Mesenchymal stem cell (in vitro differentiated cells and primary cell): Measurements from ENCODE around the gene SLC16A5.

Experiments used
- DNase-seq: peaks from one replicate; pipeline ENCODE4 v3.0.0-alpha.2; 2013
- H2AFZ ChIP-seq: one replicate; pipeline ENCODE4 v1.6.1; 2013; ENCODE audit warnings: low read depth, mild to moderate bottlenecking, control low read depth, inconsistent platforms, low read length, moderate library complexity
- H2AK5ac ChIP-seq: 2 replicates; pipeline ENCODE4 v1.6.1; 2013; ENCODE audit warnings: low read length, moderate library complexity, mild to moderate bottlenecking, inconsistent platforms; ENCODE audit not compliant: severe bottlenecking
- H2BK120ac ChIP-seq: one replicate; pipeline ENCODE4 v1.6.1; 2013; ENCODE audit warnings: low read depth, mild to moderate bottlenecking, inconsistent platforms, low read length, moderate library complexity
- H2BK12ac ChIP-seq, 2 experiments: one replicate each; pipeline ENCODE4 v1.6.1; 2013; ENCODE audit warnings: inconsistent platforms in 2 of 2, low read length in 2 of 2, mild to moderate bottlenecking in 2 of 2, moderate library complexity in 2 of 2, control low read depth in 1 of 2
- H2BK15ac ChIP-seq: one replicate; pipeline ENCODE4 v1.6.1; 2013; ENCODE audit warnings: mild to moderate bottlenecking, low read depth, inconsistent platforms; ENCODE audit not compliant: poor library complexity, severe bottlenecking
- H2BK5ac ChIP-seq: 2 replicates; pipeline ENCODE4 v1.6.1; 2013; ENCODE audit warnings: low read depth, mild to moderate bottlenecking, low read length, control low read depth, inconsistent platforms; ENCODE audit not compliant: poor library complexity, severe bottlenecking
- H3K14ac ChIP-seq, 2 experiments: one replicate each; pipeline ENCODE4 v1.6.1; 2013; ENCODE audit warnings: inconsistent platforms in 2 of 2, low read length in 2 of 2, control low read depth in 1 of 2, mild to moderate bottlenecking in 1 of 2, moderate library complexity in 1 of 2
- H3K18ac ChIP-seq, 2 experiments: one replicate each; pipeline ENCODE4 v1.6.1; 2013; ENCODE audit warnings: inconsistent platforms in 2 of 2, low read length in 2 of 2, control low read depth in 1 of 2, low read depth in 1 of 2, mild to moderate bottlenecking in 1 of 2
- H3K23ac ChIP-seq, 2 experiments: one replicate each; pipeline ENCODE4 v1.6.1; 2013; ENCODE audit warnings: inconsistent platforms in 2 of 2, low read length in 2 of 2, mild to moderate bottlenecking in 2 of 2, moderate library complexity in 2 of 2, control low read depth in 1 of 2
- H3K27ac ChIP-seq: 2 replicates; pipeline ENCODE4 v1.5.1; 2013; ENCODE audit warnings: mild to moderate bottlenecking, moderate library complexity, low read length, control low read depth, inconsistent platforms; ENCODE audit not compliant: poor library complexity, severe bottlenecking
- H3K27me3 ChIP-seq, 2 experiments: 2 replicates each; pipeline versions ENCODE4 v1.6.1 to v1.7.0; 2013; ENCODE audit warnings: low read length in 2 of 2, mild to moderate bottlenecking in 2 of 2, moderate library complexity in 2 of 2, control low read depth in 1 of 2, inconsistent platforms in 1 of 2; ENCODE audit not compliant: control insufficient read depth in 1 of 2, insufficient read depth in 1 of 2
- H3K36me3 ChIP-seq, 2 experiments: 2 replicates each; pipeline versions ENCODE4 v1.6.1 to v1.7.0; 2013; ENCODE audit warnings: low read length in 2 of 2, control low read depth in 1 of 2, inconsistent platforms in 1 of 2, low read depth in 1 of 2, mild to moderate bottlenecking in 1 of 2; ENCODE audit not compliant: insufficient read depth in 2 of 2, control insufficient read depth in 1 of 2
- H3K4ac ChIP-seq, 2 experiments: one replicate each; pipeline ENCODE4 v1.6.1; 2013; ENCODE audit warnings: inconsistent platforms in 2 of 2, low read length in 2 of 2, mild to moderate bottlenecking in 2 of 2, moderate library complexity in 2 of 2, control low read depth in 1 of 2, low read depth in 1 of 2
- H3K4me1 ChIP-seq: 2 replicates; pipeline ENCODE4 v1.6.1; 2013; ENCODE audit warnings: low read depth, low read length, control low read depth; ENCODE audit not compliant: control insufficient read depth, insufficient read depth
- H3K4me2 ChIP-seq: 2 replicates; pipeline ENCODE4 v1.6.1; 2013; ENCODE audit warnings: low read length, mild to moderate bottlenecking, inconsistent platforms; ENCODE audit not compliant: poor library complexity, severe bottlenecking
- H3K4me3 ChIP-seq, 2 experiments: 2 replicates each; pipeline versions ENCODE4 v1.5.1 to v1.7.0; 2013; ENCODE audit warnings: low read length in 2 of 2, mild to moderate bottlenecking in 2 of 2, control low read depth in 1 of 2, low read depth in 1 of 2; ENCODE audit not compliant: insufficient read depth in 1 of 2
- H3K79me1 ChIP-seq: replicated peaks from 2 replicates; pipeline ENCODE4 v1.6.1; 2013; ENCODE audit warnings: mild to moderate bottlenecking, control low read depth, low read length, inconsistent platforms; ENCODE audit not compliant: poor library complexity, severe bottlenecking
- H3K9ac ChIP-seq: 2 replicates; pipeline ENCODE4 v1.7.0; 2013; ENCODE audit warnings: mild to moderate bottlenecking, low read length, moderate library complexity
- H3K9me3 ChIP-seq: 2 replicates; pipeline ENCODE4 v1.7.0; 2013; ENCODE audit warnings: mild to moderate bottlenecking, low read length; ENCODE audit not compliant: control insufficient read depth
- H4K8ac ChIP-seq: one replicate; pipeline ENCODE4 v1.6.1; 2013; ENCODE audit warnings: inconsistent platforms, mild to moderate bottlenecking, low read length, moderate library complexity
- H4K91ac ChIP-seq: one replicate; pipeline ENCODE4 v1.6.1; 2013; ENCODE audit warnings: mild to moderate bottlenecking, low read length, inconsistent platforms
- whole genome bisulfite sequencing: methylation state at CpG from one replicate; pipeline ENCODE4 v1.1.7; 2013; ENCODE audit warnings: mixed read lengths; 5-methylcytosine and 5-hydroxymethylcytosine counted together

SLC16A5 gene

DNA sequence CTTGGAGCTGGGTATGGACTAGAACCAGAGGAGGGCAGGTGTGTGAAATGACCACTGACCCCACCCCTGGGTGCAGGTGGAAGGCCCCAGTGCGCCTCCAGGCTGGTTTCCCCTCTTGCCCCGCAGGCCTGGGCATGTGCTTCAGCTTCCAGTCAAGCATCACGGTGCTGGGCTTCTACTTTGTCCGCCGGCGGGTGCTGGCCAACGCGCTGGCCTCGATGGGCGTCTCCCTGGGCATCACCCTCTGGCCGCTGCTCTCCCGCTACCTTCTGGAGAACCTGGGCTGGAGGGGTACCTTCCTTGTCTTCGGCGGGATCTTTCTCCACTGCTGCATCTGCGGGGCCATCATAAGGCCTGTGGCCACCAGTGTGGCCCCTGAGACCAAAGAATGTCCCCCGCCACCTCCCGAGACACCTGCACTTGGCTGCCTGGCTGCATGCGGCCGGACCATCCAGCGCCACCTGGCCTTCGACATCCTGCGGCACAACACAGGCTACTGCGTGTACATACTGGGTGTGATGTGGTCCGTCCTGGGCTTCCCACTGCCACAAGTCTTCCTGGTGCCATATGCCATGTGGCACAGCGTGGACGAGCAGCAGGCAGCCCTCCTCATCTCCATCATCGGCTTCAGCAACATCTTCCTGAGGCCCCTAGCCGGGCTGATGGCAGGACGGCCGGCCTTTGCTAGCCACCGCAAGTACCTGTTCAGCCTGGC is 12.3 kb downstream of the SLC16A5 start:
- H3K4me3 ChIP-seq, result no peak overlapping the region
- no peak overlapping the region for H2BK15ac ChIP-seq
- 98% methylated on average over 31 of the region's 31 CpGs for WGBS
- no peak for DNase-seq
- H3K23ac ChIP-seq, result no peak overlapping the region
- peak overlapping the region in 1 of 2 experiments; percentile 50 for H3K14ac ChIP-seq
- H2AFZ ChIP-seq, result no peak overlapping the region
- peaks cover 8% of the 10 kb centered on the region for H3K79me1 ChIP-seq
- H3K18ac ChIP-seq, result no peak overlapping the region
- H2BK12ac ChIP-seq, result peak overlapping the region in 1 of 2 experiments; percentile 43
- H2BK120ac ChIP-seq, result no peak overlapping the region
- no peak overlapping the region for H3K4me2 ChIP-seq
- H3K9me3 ChIP-seq, result no peaks in the 10 kb centered on the region
- no peaks in the 10 kb centered on the region for H3K27me3 ChIP-seq
- H2BK5ac ChIP-seq, result no peak overlapping the region
- no peak overlapping the region for H4K91ac ChIP-seq
- H3K4me1 ChIP-seq, result peaks cover 11% of the 10 kb centered on the region
- H3K9ac ChIP-seq, result no peak overlapping the region
- no peak overlapping the region for H2AK5ac ChIP-seq
- H3K36me3 ChIP-seq, result peaks cover 22 to 63% of the 10 kb centered on the region in 2 experiments
- no peak overlapping the region for H4K8ac ChIP-seq
- no peak overlapping the region for H3K4ac ChIP-seq
- H3K27ac ChIP-seq, result no peak overlapping the region

DNA sequence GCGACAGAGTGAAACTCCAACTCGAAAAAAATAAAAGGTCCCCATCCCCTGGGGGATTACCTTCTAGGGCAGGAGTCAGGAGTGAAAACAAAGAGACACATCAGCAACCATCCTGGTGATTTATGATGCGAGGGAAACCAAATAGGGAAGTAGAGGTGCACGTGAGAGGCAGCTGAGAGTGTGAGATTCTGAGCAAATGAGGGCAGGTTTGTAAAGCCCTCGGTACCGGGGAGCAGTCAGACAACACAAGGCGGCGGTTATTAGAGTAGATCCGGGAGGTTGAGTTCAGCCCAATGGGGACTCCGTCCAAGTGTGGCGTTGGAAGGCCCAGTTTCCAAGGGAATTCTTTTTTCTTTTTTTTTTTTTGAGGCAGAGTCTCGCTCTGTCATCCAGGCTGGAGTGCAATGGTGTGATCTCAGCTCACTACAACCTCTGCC is 14.6 kb downstream of the SLC16A5 start:
- Histone ChIP-seq H2BK12ac (no peak overlapping the region), H3K27ac (no peak overlapping the region), H3K4me3 (no peak overlapping the region), H3K36me3 (peaks cover 22 to 56% of the 10 kb centered on the region in 2 experiments), H4K91ac (no peak overlapping the region), H3K4ac (no peak overlapping the region), H2BK15ac (no peak overlapping the region), H2BK5ac (no peak overlapping the region), H2AFZ (no peak overlapping the region), H3K4me2 (no peak overlapping the region), H3K23ac (no peak overlapping the region), H3K9me3 (no peaks in the 10 kb centered on the region), H3K4me1 (peaks cover 14% of the 10 kb centered on the region), H3K14ac (no peak overlapping the region), H2BK120ac (no peak overlapping the region), H3K27me3 (no peaks in the 10 kb centered on the region), H3K9ac (no peak overlapping the region), H3K79me1 (peaks cover 6% of the 10 kb centered on the region), H3K18ac (no peak overlapping the region), H4K8ac (no peak overlapping the region), H2AK5ac (no peak overlapping the region)
- 96% methylated on average over 12 of the region's 12 CpGs for WGBS
- no peak for DNase-seq

DNA sequence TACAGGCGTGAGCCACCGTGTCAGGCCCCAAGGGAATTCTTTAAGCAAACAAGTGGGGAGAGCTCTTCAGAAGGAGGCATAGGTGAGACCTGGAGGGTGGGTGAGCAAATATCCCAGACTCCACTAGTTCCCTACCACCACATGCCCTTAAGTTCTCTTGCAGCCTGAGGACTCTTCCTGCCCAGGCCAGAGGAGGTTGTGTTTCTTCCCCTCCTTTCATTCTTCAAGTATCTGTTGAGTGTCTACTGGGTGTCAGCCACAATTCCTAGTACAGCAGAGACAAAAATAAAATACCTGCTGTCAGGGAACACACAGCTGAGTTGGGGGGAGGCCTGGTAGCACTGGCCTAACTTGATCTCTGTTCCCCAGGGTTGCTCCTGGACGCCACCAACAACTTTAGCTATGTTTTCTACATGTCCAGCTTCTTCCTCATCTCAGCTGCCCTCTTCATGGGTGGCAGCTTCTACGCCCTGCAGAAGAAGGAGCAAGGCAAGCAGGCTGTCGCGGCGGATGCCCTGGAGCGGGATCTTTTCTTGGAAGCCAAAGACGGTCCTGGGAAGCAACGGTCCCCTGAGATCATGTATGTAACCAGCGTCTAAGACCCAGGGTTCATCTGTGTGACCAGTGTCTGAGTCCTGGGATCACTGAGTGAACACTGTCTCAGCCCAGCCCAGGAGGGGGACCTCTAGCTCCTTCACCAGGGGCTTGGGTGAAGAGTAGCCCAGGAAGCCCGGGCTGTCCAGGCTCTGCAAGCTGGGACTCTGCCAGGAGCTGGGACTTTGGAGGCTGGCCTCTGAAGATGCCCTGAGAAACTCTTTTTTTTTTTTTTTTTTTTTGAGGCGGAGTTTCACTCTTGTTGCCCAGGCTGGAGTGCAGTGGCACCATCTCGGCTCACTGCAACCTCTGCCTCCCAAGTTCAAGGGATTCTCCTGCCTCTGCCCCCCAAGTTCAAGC is 16.1 kb downstream of the SLC16A5 start:
- no peak overlapping the region for H3K4me2 ChIP-seq
- H3K9ac ChIP-seq, result no peak overlapping the region
- H3K36me3 ChIP-seq, result peaks cover 19 to 44% of the 10 kb centered on the region in 2 experiments
- no peaks in the 10 kb centered on the region for H3K27me3 ChIP-seq
- H2AFZ ChIP-seq, result no peak overlapping the region
- H3K4me3 ChIP-seq, result no peak overlapping the region
- H3K4ac ChIP-seq, result no peak overlapping the region
- H2BK15ac ChIP-seq, result no peak overlapping the region
- H4K8ac ChIP-seq, result no peak overlapping the region
- DNase-seq, result no peak
- no peak overlapping the region for H2BK5ac ChIP-seq
- no peak overlapping the region for H3K23ac ChIP-seq
- H3K18ac ChIP-seq, result no peak overlapping the region
- no peak overlapping the region for H4K91ac ChIP-seq
- no peak overlapping the region for H2BK12ac ChIP-seq
- H3K79me1 ChIP-seq, result peaks cover 6% of the 10 kb centered on the region
- no peak overlapping the region for H3K27ac ChIP-seq
- H3K9me3 ChIP-seq, result no peaks in the 10 kb centered on the region
- no peak overlapping the region for H2AK5ac ChIP-seq
- H2BK120ac ChIP-seq, result no peak overlapping the region
- no peak overlapping the region for H3K14ac ChIP-seq
- WGBS, result 92% methylated on average over 10 of the region's 14 CpGs
- peaks cover 12% of the 10 kb centered on the region for H3K4me1 ChIP-seq
